Anterior cingulate cortex (tissue), 58 donors: ENCODE results near the gene NNMT.

Experiments used
- DNase-seq, 58 donors: peaks; one replicate each; lab custom pipeline; 2025; lab: John Stamatoyannopoulos, UW

Gene NNMT

DNA sequence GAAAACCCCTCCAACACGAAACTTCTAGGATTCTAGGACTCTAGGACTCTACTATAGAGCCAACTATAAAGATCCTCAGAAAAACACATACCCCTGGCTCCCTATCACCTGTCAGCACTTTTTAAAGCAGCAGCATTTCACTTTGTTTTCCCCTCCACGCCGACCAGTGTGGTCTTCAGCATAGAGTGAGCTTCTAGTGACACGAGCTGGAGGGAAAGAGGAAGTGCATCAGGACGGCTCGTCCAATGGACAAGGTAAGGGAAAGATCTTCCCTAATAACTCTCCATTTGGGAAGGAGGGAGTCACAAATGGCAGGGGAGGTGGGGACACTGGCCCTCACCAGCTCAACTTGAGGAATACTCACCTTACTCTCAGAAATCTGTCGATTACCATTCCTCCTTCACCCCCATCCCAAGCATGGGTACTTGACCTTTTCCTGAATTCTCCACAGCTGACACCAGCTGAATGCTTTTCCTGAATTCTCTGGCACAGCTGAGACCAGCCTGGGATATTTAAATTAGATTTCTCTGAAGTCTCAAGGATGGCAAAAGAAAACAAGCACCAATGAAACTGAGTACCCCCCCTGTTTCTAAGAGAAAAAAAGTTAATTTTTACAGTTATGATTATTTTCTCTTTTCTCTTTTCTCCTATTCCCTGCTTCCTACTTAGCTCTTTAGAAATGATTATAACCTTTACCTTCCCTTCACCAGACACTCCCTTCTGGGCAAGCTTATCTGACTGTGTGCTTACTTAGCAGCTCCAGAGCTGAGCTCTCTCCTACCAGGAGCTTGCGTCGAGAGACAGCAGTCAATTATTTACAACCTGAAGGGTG, 33.3 kb upstream of the NNMT start:
- DNase-seq, result peak in 29 of 58 donors; percentile 10 to 67 (median 28)

DNA sequence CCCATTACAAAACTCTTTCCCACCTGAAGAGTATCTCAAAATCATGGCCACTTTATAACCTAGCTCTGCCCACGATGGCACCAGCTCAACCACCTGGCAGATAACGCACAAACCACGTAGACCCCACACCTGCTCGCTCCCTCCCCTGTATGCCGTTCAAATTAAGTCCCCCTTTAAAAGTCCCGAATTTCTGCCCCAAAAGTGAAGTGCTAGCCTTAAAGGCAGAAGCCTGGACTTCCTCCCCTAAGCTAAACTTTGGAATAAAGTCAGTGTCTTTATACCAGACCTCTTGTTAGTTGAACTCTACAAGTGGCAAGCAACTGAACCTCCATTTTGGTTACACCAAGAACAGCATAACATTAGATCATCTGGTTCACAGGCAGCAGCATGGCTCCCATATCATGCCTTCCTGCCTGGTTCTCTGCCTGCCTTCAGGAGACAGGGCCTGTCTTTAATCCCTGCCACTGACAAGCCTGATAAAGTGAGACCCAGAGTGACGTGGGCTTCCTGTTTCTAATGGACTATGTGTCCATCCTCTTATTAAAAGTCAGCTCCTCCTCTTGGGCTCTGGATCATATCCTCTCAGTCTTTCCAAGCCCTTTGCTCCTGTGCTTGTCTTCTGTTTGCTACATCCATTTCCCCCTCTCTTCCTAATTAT, 32.6 kb upstream of the NNMT start:
- DNase-seq, result no peak

DNA sequence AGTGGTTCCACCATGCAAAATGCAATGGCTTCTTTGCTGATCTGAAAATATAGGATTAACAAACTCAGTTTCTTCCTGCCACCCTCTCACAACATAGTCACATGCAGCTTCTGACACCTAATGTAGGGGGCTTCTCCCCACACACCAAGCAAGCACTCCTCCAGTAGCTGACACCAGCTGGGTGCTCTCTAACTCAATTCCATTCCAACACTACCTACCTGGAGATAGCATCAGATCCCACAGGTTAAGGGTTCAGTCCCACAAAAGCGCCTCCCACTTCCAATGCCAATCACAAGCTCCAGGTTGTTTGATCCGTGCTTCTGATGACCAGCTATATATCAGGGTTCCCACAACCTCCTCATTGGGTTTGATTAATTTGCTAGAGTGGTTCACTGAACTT, 31.8 kb upstream of the NNMT start:
- no peak for DNase-seq

DNA sequence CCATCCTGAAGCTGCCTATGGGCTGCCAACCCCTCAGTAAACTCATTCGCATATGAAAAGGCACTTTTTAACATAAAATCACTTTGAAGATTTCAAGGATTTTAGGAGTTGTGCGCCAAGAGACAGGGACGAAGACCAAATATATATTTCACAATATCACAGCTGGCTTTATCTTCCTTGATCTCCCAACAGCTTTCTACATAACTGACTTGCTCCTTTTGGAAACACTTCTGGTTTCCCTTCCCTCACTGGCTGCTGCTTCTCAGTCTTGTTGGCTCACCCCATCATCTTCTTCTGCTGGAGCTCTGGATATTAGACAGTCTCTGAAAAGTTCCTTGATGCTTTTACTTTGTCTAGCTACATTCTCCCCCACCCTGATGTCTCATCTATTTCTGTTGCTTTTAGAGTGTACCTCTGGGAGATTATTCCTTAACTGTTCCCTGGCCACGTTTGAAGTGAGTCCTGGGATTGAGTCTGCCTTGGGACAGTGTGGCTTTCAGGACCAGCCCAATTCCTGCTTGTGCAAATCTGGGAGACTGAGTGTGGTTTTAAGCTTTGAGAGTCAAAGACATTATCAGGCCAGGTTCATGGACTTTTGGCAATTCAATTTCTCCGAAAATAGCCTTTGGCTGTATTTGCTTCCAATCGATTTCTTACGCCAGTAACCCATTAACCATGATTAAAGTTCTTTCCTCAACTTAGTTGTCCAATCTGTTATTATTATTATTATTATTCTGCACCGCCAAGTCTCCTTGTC, 30.9 kb upstream of the NNMT start:
- no peak for DNase-seq

DNA sequence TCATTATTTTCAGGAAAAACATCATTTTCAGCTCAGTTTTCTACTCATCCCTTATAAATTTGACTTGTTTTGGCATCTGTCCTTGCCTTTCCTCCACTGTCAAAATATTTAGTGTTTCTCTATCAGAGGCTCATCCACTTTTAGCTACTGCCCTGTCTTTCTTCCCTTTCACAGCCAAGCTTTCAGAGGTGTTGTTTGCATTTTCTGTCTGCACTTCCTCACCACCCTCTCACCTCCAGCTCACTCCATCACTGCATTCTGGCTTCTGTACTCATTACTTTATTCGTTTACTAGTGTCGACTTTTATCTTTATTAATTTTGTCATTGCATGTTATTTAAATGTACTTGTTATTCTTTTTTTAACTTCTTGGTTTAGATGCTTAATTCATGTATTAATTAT, 26.7 kb upstream of the NNMT start:
- no peak for DNase-seq

DNA sequence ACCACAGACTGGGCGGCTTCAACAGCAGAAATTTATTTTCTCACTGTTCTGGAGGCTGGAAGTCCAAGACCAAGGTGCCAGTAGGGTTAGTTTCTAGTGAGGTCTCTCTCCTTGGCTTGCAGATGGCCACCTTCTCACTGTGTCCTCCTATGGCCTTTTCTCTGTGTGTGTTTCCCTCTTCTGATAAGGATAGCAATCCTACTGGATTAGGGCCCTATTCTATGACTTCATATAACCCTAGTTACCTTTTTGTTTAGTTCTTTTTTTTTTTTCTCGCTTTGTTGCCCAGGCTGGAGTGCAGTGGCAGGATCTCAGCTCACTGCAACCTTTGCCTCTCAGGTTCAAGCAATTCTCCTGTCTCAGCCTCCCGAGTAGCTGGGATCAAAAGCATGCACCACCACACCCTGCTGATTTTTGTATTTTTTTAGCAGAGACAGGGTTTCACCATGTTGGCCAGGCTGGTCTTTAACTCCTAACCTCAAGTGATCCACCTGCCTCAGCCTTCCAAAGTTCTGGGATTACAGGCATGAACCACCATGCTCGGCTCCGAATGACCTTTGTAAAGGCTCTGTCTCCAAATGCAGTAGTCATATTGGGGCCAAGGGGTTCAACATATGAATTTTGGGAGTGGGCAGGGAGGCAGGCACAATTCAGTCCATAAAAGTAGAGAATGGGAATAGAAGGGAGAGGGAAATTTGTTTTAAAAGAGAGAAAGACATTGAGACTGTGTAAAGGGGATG, 25.5 kb upstream of the NNMT start:
- DNase-seq, result no peak

DNA sequence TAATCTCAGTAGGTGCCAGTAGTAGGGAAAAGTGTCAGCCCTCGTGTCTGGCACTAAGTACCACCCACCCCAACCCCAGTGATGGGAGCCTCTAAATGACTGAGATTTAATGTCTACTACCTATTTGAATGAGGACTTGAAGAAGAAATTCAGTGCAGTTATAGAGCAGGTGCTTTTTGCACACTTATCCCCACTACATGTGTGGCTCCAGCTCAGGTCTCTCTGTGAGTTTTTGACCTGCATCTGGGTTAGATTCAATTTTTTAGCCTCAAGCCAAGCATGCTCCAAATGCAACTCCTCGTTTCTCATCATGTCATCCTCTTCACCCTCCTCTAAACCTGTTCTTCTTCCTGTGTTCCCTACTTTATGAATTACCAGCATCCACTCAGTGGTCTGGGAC, 24.9 kb upstream of the NNMT start:
- DNase-seq, result no peak

DNA sequence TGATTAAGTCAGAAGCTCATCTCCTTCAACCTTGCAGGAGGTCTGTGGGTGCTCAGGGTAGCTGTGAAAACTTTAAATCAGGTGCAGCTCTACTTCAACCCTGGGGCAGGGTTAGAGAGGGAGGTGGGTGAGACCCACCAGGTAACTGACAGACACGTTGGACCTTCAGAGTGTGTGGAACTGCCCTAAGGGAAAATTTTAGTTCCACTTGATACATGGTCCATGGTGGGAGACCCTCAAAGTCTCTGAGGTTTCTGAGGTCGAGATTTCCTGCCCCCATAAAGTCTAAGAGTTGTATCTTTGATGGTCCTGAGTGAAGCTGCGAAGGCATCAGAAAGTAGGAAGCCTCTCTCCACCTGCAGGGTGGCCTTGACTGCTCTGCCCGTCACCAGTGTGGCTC, 23.9 kb upstream of the NNMT start:
- no peak for DNase-seq

DNA sequence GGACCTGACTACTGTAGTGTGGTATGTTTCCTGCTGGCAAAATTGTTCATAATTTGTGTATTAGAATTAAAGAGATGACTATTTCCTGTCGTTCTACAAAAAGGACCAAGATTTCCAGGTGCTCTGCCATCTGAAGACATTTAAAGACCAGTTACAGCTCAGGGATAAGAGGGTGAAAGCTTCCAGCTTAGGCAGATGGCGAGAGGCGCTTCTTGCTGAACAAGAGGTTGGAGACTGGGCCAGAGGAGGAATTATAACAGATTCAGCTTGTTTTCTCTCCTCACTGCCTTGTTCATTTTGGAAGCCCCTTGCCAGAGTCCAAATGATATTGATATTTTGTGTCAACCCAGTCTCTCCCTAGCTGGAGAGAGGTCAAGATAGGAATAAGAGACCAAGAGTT, 23.1 kb upstream of the NNMT start:
- no peak for DNase-seq

DNA sequence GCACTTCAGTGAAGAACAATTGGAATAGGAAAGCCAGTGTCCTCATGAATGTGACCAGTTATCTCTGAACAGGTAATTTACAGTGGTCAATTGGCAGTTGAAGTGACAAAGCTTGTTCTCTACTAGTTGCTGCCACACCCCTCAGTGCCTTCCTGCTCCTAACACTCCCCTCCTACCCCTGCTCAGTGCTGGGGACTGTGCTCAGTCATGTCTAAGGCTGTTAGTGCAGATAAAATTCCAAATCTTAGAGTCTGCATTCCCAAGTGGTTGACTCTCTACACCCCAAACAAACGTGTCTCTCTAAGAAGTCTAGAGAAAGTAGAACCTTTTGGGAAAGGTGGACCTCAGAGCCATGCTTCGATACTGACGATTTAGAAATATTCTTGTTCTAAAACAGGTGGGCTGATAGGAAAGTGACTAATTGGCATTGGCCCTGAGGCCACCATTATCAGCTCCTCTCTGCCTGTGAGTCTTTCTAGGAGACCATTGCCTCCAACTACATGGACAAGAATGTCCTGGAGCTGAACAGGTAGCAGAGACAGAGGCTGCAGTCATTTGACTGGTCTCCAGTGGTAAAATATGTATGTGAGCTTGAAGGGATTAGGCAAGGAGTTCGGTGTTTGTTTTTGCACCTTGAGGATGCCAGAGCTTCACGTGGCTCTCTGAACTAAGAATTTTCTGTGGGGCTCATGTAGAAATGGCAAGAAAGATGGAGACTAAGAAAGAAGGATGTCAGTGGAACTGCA, 22.1 kb upstream of the NNMT start:
- no peak for DNase-seq

DNA sequence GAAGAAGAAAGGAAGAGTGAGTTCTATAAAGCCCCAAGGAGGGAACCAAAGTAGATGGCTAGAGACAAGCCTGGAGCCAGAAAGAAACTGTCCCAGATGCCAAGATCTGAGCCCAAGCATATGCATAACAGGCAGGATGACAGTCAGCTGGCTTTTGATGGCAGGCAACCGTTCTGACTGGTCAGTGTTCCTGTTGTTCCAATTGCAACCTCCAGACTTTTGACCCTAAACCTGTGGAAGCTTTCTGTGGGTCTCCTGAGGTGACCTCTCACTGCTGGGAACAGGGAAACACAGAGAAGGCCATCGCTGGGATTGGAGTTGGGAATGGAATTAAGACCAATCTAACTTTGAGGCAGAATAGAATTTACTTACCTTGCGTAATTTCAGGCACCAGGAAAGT, 21.6 kb upstream of the NNMT start:
- no peak for DNase-seq

DNA sequence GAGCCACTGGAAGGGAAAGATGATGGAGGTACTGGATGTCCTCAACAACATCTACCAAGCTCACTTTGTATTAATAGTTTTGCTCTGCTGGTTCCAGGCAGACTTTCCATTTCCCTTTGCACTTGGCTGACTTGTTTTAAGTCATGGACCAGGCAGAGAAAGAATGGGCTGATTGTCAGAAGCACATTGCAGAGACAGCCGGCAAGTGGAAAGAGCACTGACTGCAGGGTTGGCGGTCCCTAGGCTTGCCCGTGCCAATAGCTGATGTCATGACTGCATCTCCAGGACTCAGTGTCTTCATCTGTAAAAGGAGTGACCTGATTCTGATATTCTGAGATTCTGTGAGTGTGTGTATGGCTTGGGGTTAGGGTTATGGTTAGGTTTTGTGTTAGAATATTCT, 20.9 kb upstream of the NNMT start:
- DNase-seq, result peak in 8 of 58 donors; percentile 8 to 53 (median 28)

DNA sequence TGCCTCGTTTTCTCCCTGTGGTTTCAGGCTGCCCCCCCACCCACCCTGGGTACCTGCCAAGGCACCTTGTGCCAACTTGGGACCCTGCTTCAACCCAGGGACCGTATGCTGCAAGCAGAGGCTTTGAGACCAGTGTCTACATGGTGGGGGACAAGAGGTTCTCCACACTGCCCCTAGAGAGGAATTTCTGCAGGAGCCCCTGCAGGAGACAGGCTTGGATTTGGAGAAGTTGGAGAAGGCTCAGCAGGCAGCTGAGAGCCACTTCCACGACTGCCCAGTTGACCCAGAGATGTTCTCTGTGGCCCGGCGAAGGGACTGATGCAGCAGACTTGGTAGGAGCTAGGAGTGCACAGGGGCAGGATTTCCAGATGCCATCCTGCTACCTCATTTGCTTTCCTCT, 20.1 kb upstream of the NNMT start:
- no peak for DNase-seq

DNA sequence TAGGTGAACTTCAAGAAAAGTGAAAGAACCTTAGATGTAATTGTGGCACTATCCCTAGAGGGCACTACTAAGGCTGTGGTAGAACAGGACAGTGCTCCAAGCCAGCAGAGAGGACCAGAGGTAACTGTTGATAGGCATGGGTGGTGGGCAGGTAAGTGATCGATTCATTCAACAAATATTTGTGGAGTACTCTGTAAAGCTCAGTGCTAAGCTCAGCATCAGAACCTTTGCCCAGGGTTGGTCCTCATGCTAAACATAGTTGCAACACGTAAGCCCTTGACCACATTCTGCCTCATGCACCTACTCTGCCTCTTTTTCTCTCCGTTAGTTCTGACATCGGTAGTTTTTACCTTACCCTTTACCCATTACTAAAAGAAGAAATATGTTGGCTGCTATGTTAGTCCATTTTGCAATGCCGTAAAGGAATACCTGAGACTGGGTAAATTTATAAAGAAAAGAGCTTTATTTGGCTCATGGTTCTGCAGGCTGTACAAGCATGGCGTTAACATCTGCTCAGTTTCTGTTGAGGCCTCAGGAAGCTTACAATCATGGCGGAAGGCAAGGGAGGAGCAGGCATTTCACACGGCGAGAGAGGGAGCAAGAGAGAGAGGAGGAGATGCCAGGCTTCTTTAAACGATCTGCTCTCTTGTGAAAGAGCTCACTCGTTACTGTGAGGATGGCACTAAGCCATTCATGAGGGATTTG, 18.4 kb upstream of the NNMT start:
- no peak for DNase-seq

DNA sequence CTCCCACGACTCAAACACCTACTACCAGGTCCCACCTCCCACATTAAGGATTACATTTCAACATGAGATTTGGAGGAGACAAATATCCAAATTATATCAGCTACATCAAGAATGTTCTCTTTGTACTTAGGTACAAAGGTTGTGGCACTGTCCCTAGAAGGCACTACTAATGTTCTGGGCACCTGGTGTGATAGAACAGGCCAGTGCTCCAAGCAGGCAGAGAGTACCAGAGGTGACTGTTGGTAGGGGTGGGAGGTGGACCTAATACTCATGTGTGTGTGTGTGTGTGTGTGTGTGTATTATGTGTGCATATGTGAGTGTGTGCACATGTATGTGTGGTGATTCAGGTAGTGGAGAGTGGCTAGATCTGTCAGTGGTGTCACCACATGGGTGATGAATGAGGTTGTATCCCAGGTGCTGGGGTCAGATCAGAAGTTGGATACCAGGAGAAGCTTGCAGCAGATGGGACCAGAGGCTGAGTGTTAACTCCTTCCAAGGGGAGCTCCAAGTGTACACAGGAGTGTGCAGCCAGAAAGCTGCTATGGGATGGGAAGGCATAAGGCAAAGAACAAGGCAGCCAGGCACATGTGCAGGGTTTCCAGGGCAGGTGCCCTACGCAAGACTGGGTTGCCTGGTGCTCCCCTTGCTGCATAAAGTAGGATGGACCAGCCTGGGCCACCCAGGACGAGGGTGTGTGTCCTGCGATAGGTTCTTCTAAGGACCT, 17.7 kb upstream of the NNMT start:
- DNase-seq, result no peak

DNA sequence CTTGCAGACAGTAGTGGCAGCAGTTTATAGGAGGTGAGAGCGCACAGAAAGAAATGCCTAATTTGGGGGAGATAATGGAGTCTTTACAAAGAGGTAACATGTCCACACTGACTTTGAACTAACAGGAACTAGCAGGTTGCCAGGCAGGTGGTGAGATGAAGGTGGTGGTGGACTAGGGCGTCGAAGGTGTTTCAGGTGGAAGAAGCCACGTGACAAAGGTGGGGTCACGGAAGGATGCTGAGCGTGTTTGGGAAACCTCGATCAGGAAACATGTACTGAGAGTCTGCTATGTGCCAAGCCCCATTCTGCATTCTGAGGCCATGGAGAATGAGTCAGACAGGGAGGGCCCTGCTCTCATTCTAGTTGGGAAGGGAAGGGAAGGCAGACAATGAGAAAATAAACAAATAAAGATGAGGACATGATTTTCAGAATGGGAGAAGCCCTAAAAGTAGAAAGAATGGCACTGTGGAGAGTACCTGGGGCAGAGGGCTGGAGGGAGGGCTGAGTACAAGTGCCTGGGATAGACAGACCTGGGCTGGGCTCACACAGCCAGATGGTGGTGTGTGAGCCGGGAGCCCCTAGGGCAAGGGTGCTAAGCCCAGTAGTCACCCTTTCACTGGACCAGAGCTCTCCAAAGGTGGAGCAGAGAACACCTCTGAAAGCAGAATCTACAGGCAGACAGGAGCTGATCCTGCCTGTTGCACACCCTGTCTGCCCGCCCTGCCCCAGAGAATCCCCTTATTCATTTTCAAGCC, 16.2 kb upstream of the NNMT start:
- no peak for DNase-seq

DNA sequence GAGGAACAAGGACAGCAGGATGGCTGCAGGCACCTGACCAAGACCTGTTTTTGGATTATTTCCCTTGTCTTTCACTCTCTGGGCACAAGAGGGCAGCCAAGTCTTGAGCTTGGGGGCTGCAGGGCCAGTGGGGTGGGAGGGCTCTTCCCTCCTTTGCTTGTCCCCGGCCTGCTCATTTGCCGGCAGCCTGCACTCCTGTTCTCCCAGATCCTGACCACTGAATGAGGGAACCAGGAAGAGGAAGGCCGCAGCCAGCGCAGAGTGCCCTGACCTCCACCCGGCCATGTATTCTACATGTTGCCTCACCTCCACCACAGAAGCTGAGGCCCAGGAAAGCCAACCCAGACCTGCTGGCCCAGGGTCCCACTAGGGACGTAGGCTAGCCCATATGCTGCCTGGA, 15.5 kb upstream of the NNMT start:
- DNase-seq, result peak in 8 of 58 donors; percentile 4 to 31 (median 18)

DNA sequence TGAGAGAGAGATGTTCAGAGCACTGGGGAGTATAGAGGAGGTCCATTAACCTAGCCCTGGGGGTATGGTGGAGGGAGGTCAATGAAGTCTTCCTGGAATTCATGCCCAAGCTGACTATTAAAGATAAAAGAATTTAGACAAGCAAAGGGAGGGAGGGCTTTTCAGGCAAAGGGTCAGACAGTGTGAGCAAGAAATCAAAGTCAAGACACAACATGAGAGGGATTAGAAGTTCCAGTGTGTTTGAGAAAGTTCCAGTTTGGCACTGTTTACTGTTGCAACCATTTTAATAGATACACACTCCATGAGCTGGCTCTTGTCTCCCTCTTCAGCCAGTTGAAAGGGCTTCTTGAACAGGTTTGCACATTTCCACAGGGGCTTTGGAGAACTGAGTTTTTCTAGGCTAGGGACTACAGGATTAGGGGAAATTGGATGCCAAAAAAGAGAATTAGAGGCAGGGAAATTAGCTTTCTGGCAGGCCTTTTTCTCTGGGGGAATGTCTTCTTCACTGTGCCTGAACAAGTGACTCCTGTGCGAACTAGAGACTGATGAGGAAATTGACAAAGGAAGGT, 14.7 kb upstream of the NNMT start:
- no peak for DNase-seq
